Stimulated activated naive B cell treated with anti-CD40 and anti-IgM and Interleukin-4, amounts not matched to agents 10 μg/mL and 1 μg/mL and 100 μg/mL, for 72 hours (primary cell): ENCODE data around the gene GARIN1A.
"Not testable (repeated sequence)": the region's sequence is repeated elsewhere in the genome, so short reads cannot be mapped to it uniquely, and the experiment has no call there.

Source experiments
- ATAC-seq, 2 donors: fragments of 150-1000 bp; cut with Tn5 transposase; replicated peaks; 2 replicates each; pipeline ENCODE4 v1.10.0; 2021; ENCODE audit warnings: moderate library complexity in 1 of 2
- DNase-seq: peaks from one replicate; pipeline ENCODE4 v3.0.0; 2021
- H3K27ac Mint-ChIP-seq: one replicate; pipeline ENCODE4 v1.8.0; 2022; ENCODE audit warnings: mild to moderate bottlenecking, mixed read lengths
- H3K27me3 Mint-ChIP-seq, 2 donors: one replicate each; pipeline ENCODE4 v1.8.0; 2022; ENCODE audit warnings: mixed read lengths in 2 of 2
- H3K36me3 Mint-ChIP-seq, 2 donors: one replicate each; pipeline ENCODE4 v1.8.0; 2022; ENCODE audit warnings: mixed read lengths in 2 of 2, mild to moderate bottlenecking in 1 of 2
- H3K4me1 Mint-ChIP-seq, 2 donors: one replicate each; pipeline ENCODE4 v1.8.0; 2022; ENCODE audit warnings: mixed read lengths in 2 of 2, mild to moderate bottlenecking in 1 of 2
- H3K4me3 Mint-ChIP-seq, 2 donors: one replicate each; pipeline ENCODE4 v1.8.0; 2022; ENCODE audit warnings: mild to moderate bottlenecking in 2 of 2, mixed read lengths in 2 of 2, moderate library complexity in 1 of 2
- H3K9me3 Mint-ChIP-seq, 2 donors: one replicate each; pipeline ENCODE4 v1.8.0; 2022; ENCODE audit warnings: mixed read lengths in 2 of 2, mild to moderate bottlenecking in 1 of 2

The GARIN1A gene

DNA sequence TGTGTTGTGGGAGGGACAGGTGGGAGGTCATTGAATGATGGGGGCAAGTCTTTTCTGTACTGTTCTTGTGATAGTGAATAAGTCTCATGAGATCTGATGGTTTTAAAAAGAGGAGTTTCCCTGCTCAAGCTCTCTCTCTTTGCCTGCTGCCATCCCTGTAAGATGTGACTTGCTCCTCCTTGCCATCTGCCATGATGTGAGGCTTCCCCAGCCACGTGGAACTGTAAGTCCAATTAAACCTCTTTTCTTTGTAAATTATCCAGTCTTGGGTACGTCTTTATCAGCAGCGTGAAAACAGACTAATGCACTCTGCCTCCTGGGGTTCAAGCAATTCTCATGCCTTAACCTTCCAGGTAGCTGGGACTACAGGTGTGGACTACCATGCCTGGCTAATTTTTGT lies 8.9 kb upstream of the GARIN1A start:
- Mint-ChIP-seq H3K9me3 (peaks cover 6 to 12% of the 10 kb centered on the region in 2 donors), H3K36me3 (peaks cover 16 to 22% of the 10 kb centered on the region in 2 donors)
- not testable (repeated sequence) for H3K4me1 Mint-ChIP-seq, DNase-seq, H3K27me3 Mint-ChIP-seq, ATAC-seq, H3K27ac Mint-ChIP-seq, H3K4me3 Mint-ChIP-seq

DNA sequence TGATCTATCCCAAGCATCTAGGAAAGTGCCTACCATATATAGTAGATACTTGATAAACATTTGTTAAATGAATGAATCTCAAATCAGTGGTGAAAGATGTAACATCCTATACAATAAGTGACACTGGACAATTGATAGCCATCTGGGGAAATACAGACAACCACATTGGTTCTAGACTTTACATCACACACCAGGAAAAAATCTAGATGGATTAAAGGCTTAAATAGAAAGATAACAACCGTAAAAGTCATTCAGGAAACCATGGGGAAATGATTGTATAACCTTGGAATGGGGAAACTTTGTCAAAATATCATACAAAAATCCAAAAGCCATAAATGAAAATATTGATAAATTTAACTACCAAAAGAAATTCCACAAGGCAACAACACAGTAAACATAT lies 7.0 kb upstream of the GARIN1A start:
- no peak for DNase-seq
- no peak overlapping the region for H3K27ac Mint-ChIP-seq
- H3K36me3 Mint-ChIP-seq = peaks cover 16 to 22% of the 10 kb centered on the region in 2 donors
- ATAC-seq = no peak
- no peak overlapping the region for H3K4me3 Mint-ChIP-seq
- H3K4me1 Mint-ChIP-seq = no peaks in the 10 kb centered on the region
- no peaks in the 10 kb centered on the region for H3K27me3 Mint-ChIP-seq
- peaks cover 6 to 12% of the 10 kb centered on the region in 2 donors for H3K9me3 Mint-ChIP-seq

DNA sequence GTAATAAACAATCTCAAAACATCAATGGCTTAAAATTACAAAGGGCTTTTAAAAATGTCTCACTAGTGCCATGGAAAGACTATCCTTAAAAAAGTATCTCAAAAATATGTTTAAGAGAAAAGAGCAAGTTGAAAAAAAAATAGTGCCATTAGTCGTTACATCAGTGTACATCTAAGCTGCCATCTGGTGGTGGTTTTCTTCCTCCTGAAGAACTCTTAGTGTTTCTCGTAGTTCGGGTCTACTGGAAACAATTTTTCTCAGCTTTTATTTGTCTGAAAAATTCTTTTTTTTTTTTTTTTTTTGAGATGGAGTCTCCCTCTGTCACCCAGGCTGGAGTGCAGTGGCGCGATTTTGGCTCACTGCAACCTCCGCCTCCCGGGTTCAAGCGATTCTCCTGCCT lies 5.9 kb upstream of the GARIN1A start:
- no peak overlapping the region for H3K27ac Mint-ChIP-seq
- peaks cover 6 to 12% of the 10 kb centered on the region in 2 donors for H3K9me3 Mint-ChIP-seq
- H3K4me3 Mint-ChIP-seq = no peak overlapping the region
- H3K27me3 Mint-ChIP-seq = no peaks in the 10 kb centered on the region
- no peaks in the 10 kb centered on the region for H3K4me1 Mint-ChIP-seq
- no peak for ATAC-seq
- DNase-seq = no peak
- peaks cover 15 to 20% of the 10 kb centered on the region in 2 donors for H3K36me3 Mint-ChIP-seq

- Mint-ChIP-seq H3K4me3 (no peak overlapping the region), H3K27ac (peak overlapping the region; percentile 47), H3K4me1 (peaks cover 6 to 8% of the 10 kb centered on the region in 2 donors), H3K36me3 (no peaks in the 10 kb centered on the region), H3K9me3 (no peaks in the 10 kb centered on the region), H3K27me3 (peaks cover 22 to 28% of the 10 kb centered on the region in 2 donors)
- DNase-seq (no peak), ATAC-seq (peak; percentile 65 to 71)
Measured at GRCh38 chr7:128672927-128673517, 930 bp downstream of the GARIN1A start.

DNA sequence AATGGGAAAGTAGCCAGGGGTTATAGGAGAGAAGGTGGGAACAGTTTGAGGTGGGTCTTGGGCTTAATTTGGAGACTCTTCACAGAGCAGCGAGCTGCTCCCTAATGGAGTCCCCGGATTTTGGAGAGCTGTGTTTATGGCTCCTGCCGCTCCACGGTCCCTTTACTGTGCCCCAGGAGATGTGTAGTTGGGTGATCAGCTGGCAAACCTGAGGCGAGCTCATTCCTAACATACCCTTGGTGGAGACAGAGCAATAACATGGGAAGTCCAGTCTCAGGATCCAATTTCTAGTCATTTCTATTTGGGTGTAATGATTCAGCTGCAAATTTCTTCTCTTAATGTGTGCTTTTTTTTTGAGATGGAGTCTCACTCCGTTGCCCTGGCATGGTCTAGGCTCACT lies 1.5 kb downstream of the GARIN1A start:
- DNase-seq (no peak), ATAC-seq (no peak)
- Mint-ChIP-seq H3K4me1 (peaks cover 6 to 8% of the 10 kb centered on the region in 2 donors), H3K27me3 (peaks cover 22 to 28% of the 10 kb centered on the region in 2 donors), H3K36me3 (no peaks in the 10 kb centered on the region), H3K9me3 (no peaks in the 10 kb centered on the region), H3K27ac (no peak overlapping the region), H3K4me3 (no peak overlapping the region)

GRCh38 chr7:128676665-128677064 lies 4.6 kb downstream of the GARIN1A start:
- Mint-ChIP-seq H3K9me3 (no peaks in the 10 kb centered on the region), H3K36me3 (no peaks in the 10 kb centered on the region), H3K27ac (no peak overlapping the region), H3K4me1 (peaks cover 7 to 18% of the 10 kb centered on the region in 2 donors), H3K27me3 (peaks cover 22 to 28% of the 10 kb centered on the region in 2 donors), H3K4me3 (no peak overlapping the region)
- DNase-seq (no peak), ATAC-seq (no peak)

- Mint-ChIP-seq H3K9me3 (no peaks in the 10 kb centered on the region), H3K27me3 (peaks cover 10 to 18% of the 10 kb centered on the region in 2 donors), H3K27ac (peak overlapping the region; percentile 20), H3K4me1 (peaks cover 1 to 10% of the 10 kb centered on the region in 2 donors), H3K36me3 (no peaks in the 10 kb centered on the region), H3K4me3 (no peak overlapping the region)
- ATAC-seq (peak; percentile 70 to 87), DNase-seq (no peak)
Measured at GRCh38 chr7:128679920-128680319, 7.8 kb downstream of the GARIN1A start.

DNA sequence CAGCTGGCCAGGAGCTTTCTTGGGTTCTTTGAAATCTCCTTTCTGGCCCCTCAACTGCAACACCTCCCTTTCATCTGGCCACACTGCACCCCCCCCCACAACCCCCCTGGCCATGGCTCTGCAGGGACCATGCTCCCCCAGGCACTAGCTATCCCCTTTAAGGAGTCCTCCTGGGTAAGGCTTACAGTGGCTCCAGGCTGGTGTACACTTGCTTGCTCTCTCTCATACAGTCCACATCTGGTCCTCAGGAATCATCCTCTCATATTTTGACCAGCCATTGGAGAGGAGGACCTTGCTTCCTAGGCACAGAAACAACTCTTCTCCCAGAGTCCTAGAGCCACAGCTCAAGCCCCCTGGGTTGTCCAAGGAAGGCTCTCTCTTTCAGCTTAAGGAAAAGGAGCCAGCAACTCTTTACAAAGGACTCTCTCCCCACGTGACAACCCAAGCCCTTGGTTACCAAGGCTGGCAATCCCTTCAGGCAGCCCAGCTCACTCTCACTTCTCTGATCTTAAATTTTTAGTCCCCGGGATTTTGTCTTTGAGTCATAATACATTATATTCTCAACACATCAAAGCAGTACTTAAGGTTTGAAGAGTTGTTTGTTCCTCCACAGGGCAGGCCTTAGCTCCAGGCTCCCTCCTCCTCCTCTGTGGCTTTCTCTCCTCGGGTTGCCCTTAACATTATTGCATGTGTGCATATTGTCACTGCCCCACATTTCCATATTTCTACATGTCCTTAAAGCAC lies 9.9 kb downstream of the GARIN1A start:
- H3K27ac Mint-ChIP-seq = no peak overlapping the region

DNA sequence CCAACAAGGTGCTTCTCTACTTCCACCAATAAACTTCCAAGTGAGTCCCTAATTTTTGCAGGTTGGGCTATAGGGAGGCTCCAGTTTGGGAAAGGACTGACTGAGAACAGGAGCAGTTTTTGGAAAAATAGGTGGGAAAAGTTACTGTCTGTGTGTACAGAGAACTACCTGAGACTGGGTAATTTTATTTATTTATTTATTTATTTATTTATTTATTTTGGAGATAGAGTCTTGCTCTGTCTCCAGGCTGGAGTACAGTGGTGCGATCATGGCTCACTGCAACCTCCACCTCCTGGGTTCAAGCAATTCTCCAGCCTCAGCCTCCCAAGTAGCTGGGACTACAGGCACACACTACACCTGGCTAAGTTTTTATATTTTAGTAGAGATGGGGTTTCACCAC lies 11.2 kb downstream of the GARIN1A start:
- not testable (repeated sequence) for DNase-seq, H3K4me1 Mint-ChIP-seq, H3K27me3 Mint-ChIP-seq, H3K4me3 Mint-ChIP-seq, ATAC-seq, H3K9me3 Mint-ChIP-seq, H3K27ac Mint-ChIP-seq, H3K36me3 Mint-ChIP-seq

More for the DNA sequence above, 9.9 kb downstream of the GARIN1A start:
- peaks cover 1 to 10% of the 10 kb centered on the region in 2 donors for H3K4me1 Mint-ChIP-seq
- H3K4me3 Mint-ChIP-seq = no peak overlapping the region
- no peaks in the 10 kb centered on the region for H3K9me3 Mint-ChIP-seq
- H3K36me3 Mint-ChIP-seq = no peaks in the 10 kb centered on the region
- DNase-seq = no peak
- ATAC-seq = peak in 1 of 2 donors; percentile 18
- no peaks in the 10 kb centered on the region for H3K27me3 Mint-ChIP-seq

DNA sequence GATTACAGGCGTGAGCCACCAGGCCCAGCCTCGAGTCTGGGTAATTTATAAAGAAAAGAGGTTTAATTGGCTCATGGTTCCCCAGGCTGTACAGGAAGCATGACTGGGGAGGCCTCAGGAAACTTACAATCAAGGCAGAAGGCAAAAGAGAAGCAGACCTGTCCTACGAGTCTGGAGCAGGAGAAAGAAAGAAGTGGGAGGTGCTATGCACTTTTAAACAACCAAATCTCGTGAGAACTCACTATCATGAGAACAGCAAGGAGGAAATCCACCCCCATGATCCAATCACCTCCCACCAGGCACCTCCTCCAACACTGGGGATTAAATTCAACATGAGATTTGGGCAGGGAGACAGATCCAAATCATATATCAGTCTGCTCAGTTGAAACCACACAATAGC lies 11.6 kb downstream of the GARIN1A start:
- H3K27ac Mint-ChIP-seq, H3K4me3 Mint-ChIP-seq, DNase-seq, H3K9me3 Mint-ChIP-seq, H3K4me1 Mint-ChIP-seq, ATAC-seq, H3K36me3 Mint-ChIP-seq, H3K27me3 Mint-ChIP-seq: not testable (repeated sequence)

DNA sequence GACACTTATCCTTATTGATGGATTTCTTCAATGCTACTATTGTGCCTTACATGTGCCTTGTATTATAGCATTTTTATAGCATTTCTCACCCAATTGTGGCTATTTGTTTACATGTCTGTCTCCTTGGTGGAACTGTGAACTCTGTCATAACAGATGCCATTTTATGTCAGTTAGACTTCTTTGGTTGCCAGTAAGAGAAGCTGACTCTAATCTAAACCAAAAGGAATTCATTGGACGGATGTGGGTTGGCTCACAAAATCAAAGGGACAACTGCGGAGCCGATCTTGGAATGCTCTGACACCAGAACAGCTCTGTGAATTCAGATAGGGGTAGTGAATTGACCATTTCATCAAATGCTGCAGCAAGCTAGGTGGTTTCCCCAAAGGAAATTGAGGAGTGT lies 15.0 kb downstream of the GARIN1A start:
- no peak overlapping the region for H3K27ac Mint-ChIP-seq
- no peaks in the 10 kb centered on the region for H3K27me3 Mint-ChIP-seq
- DNase-seq (no peak), ATAC-seq (no peak)
- H3K4me3 Mint-ChIP-seq = no peak overlapping the region
- no peaks in the 10 kb centered on the region for H3K36me3 Mint-ChIP-seq
- H3K9me3 Mint-ChIP-seq = no peaks in the 10 kb centered on the region
- H3K4me1 Mint-ChIP-seq = no peaks in the 10 kb centered on the region

DNA sequence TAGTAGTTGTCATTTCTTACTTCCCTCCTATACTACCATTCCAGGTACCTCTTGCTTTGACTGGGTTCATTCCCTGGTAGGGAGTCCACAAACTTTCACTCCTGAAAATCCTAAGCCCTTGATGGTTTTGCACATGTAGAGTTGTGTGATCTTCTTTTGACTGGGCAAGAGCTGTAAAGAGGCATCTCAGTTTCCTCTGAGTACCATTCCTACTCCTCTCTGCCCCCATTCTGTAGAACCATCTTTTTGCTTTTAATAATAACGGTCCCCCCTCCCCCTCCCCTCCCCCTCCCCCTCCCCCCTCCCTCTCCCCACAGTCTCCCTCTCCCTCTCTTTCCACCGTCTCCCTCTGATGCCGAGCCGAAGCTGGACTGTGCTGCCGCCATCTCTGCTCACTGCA lies 16.4 kb downstream of the GARIN1A start:
- H3K4me3 Mint-ChIP-seq = no peak overlapping the region
- DNase-seq = no peak
- no peaks in the 10 kb centered on the region for H3K36me3 Mint-ChIP-seq
- no peaks in the 10 kb centered on the region for H3K4me1 Mint-ChIP-seq
- peaks cover under 1 to 2% of the 10 kb centered on the region in 2 donors for H3K27me3 Mint-ChIP-seq
- no peak for ATAC-seq
- H3K9me3 Mint-ChIP-seq = no peaks in the 10 kb centered on the region
- no peak overlapping the region for H3K27ac Mint-ChIP-seq

GRCh38 chr7:128689161-128689935 lies 17.3 kb downstream of the GARIN1A start:
- H3K27me3 Mint-ChIP-seq = not testable (repeated sequence)

GRCh38 chr7:128691227-128691626 lies 19.1 kb downstream of the GARIN1A start:
- H3K27ac Mint-ChIP-seq = no peak overlapping the region

More at GRCh38 chr7:128689161-128689935, 17.3 kb downstream of the GARIN1A start:
- H3K9me3 Mint-ChIP-seq, H3K36me3 Mint-ChIP-seq, H3K27ac Mint-ChIP-seq, H3K4me3 Mint-ChIP-seq, H3K4me1 Mint-ChIP-seq, ATAC-seq, DNase-seq: not testable (repeated sequence)

More at GRCh38 chr7:128691227-128691626, 19.1 kb downstream of the GARIN1A start:
- DNase-seq (no peak), ATAC-seq (no peak)
- H3K27me3 Mint-ChIP-seq = peaks cover 7 to 8% of the 10 kb centered on the region in 2 donors
- no peaks in the 10 kb centered on the region for H3K4me1 Mint-ChIP-seq
- H3K9me3 Mint-ChIP-seq = no peaks in the 10 kb centered on the region
- H3K4me3 Mint-ChIP-seq = no peak overlapping the region
- H3K36me3 Mint-ChIP-seq = no peaks in the 10 kb centered on the region
